Glutamatergic neuron (in vitro differentiated cells): Measurements from ENCODE around the gene ETS1. TPM values are rescaled to one million over a fixed set of nuclear protein-coding genes. Genes with fewer than 3 reads are reported as not detected.

ENCODE experiments used
- DNase-seq: peaks from one replicate; pipeline ENCODE4 v3.0.0; 2022
- H3K27ac Mint-ChIP-seq: one replicate; pipeline ENCODE4 v1.8.0; 2020; ENCODE audit warnings: mild to moderate bottlenecking, mixed read lengths, inconsistent platforms; ENCODE audit not compliant: unreplicated experiment
- H3K27me3 Mint-ChIP-seq: one replicate; pipeline ENCODE4 v1.8.0; 2020; ENCODE audit warnings: mild to moderate bottlenecking, moderate library complexity, mixed read lengths, inconsistent platforms; ENCODE audit not compliant: unreplicated experiment
- H3K36me3 Mint-ChIP-seq: one replicate; pipeline ENCODE4 v1.8.0; 2020; ENCODE audit warnings: mild to moderate bottlenecking, mixed read lengths, inconsistent platforms; ENCODE audit not compliant: unreplicated experiment
- H3K4me1 Mint-ChIP-seq: one replicate; pipeline ENCODE4 v1.8.0; 2020; ENCODE audit warnings: mild to moderate bottlenecking, low read depth, mixed read lengths, inconsistent platforms; ENCODE audit not compliant: unreplicated experiment
- H3K4me3 Mint-ChIP-seq: one replicate; pipeline ENCODE4 v1.8.0; 2020; ENCODE audit warnings: mild to moderate bottlenecking, mixed read lengths, inconsistent platforms; ENCODE audit not compliant: unreplicated experiment
- H3K9me3 Mint-ChIP-seq: one replicate; pipeline ENCODE4 v1.8.0; 2020; ENCODE audit warnings: mild to moderate bottlenecking, moderate library complexity, mixed read lengths, inconsistent platforms; ENCODE audit not compliant: unreplicated experiment
- CTCF ChIP-seq: fragments of 200-600 bp; sonication (generic); IDR thresholded peaks from one replicate; pipeline ENCODE4 v1.5.0; 2021; ENCODE audit not compliant: partially characterized antibody, unreplicated experiment
- total RNA-seq: library from RNA; stranded (reverse); fragmentation: NEBNext Ultra II Directional; extraction: Animal tissue kit (Norgen Biotek cat#: 25700); gene quantifications from one replicate; pipeline ENCODE4 v1.2.1, GENCODE V29; 2021; ENCODE audit not compliant: unreplicated experiment

ETS1 gene
- total RNA-seq, 1 donor from 2014 or later = 1.0 TPM

DNA sequence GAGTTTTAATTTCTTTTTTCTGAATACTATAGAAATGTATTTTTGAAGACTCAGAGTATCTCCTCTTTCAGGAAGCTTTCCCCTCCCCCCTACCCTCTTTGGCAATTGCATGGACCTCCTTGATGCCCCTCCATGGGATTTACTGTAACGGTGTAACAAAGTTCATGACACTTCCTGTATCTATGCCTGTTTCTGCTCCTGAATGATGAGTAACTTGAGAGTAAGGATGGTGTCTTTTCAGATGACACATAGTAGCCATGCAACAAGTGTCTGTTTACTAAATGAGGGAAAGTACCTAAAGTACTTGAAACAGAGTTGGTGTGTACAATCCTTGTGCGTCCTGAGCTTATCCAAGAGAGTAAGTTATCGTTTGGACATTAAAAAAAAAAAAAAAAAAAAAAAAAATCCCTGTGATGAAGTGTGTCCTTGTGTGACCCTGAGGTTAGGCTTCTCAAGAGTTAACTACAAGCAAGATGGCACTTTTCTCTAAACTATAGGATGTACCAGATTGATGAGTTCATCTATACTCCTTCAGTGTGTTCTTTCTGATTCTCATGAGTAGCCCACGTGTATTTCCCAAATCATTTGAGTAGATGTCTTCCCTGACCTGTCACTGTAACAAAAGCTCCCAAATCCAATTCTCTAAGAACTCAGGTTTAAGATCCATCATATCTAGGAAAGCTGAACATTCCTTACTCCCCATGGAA is 7.4 kb downstream of the ETS1 start:
- Mint-ChIP-seq H3K27ac (no peak overlapping the region), H3K4me1 (peaks cover 4% of the 10 kb centered on the region), H3K9me3 (no peaks in the 10 kb centered on the region), H3K27me3 (no peaks in the 10 kb centered on the region), H3K4me3 (no peak overlapping the region), H3K36me3 (peaks cover 3% of the 10 kb centered on the region)
- no peak for DNase-seq
- no peak for TF ChIP-seq CTCF

GRCh38 chr11:128576555-128576954 is 10.8 kb downstream of the ETS1 start:
- no peak overlapping the region for H3K4me3 Mint-ChIP-seq
- DNase-seq = no peak
- H3K9me3 Mint-ChIP-seq = no peaks in the 10 kb centered on the region
- peaks cover 9% of the 10 kb centered on the region for H3K36me3 Mint-ChIP-seq
- no peak for TF ChIP-seq CTCF
- H3K27me3 Mint-ChIP-seq = no peaks in the 10 kb centered on the region
- H3K4me1 Mint-ChIP-seq = no peaks in the 10 kb centered on the region
- no peak overlapping the region for H3K27ac Mint-ChIP-seq

DNA sequence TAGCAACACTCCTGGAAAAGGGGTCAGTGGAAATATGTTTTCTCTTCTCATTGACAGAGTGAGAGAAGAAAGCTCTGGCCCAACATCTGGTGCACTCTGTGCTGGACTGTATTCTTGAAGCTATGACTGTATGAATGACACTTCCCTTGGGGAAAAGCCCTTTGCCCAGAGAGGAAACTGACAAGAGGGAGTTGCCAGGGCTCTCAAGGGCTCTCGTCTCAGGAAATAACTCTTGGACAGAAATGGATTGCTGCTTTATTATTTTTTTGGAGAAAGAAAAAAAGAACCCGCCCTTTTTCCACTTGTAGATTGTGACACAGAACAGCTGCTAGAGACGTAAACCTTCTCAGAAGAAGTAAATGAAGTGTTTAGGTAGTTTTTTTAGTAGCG is 11.4 kb downstream of the ETS1 start:
- H3K36me3 Mint-ChIP-seq = peaks cover 9% of the 10 kb centered on the region
- H3K4me3 Mint-ChIP-seq = no peak overlapping the region
- no peak for TF ChIP-seq CTCF
- H3K27ac Mint-ChIP-seq = no peak overlapping the region
- no peaks in the 10 kb centered on the region for H3K9me3 Mint-ChIP-seq
- H3K27me3 Mint-ChIP-seq = no peaks in the 10 kb centered on the region
- DNase-seq = no peak
- no peaks in the 10 kb centered on the region for H3K4me1 Mint-ChIP-seq

DNA sequence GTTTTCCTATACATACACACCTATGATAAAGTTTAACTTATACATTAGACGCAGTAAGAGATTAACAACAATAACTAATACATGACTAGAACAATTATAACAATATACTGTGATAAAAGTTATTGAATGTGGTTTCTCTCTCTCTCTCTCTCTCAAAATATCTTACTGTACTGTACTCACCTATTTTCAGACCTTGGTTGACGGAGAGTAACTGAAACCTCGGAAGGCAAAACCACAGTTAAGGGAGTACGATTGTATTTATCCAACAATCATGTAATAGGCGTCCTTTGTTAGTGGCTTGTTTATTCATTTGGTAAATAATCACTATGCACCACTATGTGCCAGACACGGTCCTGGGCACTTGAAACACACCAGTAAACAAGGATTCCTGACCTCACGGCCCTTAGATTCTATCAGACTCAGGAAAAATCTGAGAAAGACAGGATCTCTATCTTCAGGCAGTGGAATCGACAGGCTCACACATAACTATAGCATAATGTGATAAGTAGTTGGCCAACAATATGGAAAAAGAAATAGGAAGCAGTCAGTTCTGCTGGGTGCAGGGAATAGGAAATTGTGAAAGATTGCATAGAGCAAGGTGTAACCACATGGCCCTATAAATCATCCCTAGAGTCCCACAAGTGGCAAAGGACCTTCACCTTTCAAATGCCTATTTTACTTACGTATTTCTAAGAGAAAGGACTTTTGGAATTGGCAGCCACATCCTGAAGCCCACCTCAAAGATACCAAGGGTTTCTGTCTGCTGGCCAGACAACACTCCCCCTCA is 12.0 kb downstream of the ETS1 start:
- no peaks in the 10 kb centered on the region for H3K27me3 Mint-ChIP-seq
- no peaks in the 10 kb centered on the region for H3K4me1 Mint-ChIP-seq
- H3K4me3 Mint-ChIP-seq = no peak overlapping the region
- TF ChIP-seq CTCF = no peak
- DNase-seq = no peak
- no peaks in the 10 kb centered on the region for H3K9me3 Mint-ChIP-seq
- H3K36me3 Mint-ChIP-seq = peaks cover 9% of the 10 kb centered on the region
- H3K27ac Mint-ChIP-seq = no peak overlapping the region

DNA sequence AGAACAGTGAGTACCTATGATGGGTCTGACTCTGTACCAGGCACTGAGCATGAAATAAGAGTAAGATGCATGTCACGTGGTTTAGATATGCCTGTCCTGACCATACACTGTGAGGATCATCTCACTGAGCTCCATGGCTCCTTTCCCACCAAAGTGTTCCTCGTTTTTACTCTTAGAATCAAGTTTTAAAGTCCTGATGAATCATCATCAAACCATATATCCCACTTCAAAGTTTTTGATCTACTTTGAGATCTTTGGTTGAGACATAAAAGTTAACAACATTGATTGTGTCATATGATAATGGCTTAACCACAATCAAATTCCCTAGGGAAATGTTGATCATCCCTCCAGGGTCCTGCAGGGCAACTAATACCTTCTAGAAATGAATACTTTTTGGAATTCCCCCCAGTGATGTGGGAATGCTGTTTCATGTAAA is 12.8 kb downstream of the ETS1 start:
- Mint-ChIP-seq H3K27ac (no peak overlapping the region), H3K27me3 (no peaks in the 10 kb centered on the region), H3K9me3 (no peaks in the 10 kb centered on the region), H3K36me3 (peaks cover 9% of the 10 kb centered on the region), H3K4me1 (no peaks in the 10 kb centered on the region), H3K4me3 (no peak overlapping the region)
- TF ChIP-seq CTCF = no peak
- DNase-seq = no peak
